ENCODE results near the gene ARID1B.

DNA sequence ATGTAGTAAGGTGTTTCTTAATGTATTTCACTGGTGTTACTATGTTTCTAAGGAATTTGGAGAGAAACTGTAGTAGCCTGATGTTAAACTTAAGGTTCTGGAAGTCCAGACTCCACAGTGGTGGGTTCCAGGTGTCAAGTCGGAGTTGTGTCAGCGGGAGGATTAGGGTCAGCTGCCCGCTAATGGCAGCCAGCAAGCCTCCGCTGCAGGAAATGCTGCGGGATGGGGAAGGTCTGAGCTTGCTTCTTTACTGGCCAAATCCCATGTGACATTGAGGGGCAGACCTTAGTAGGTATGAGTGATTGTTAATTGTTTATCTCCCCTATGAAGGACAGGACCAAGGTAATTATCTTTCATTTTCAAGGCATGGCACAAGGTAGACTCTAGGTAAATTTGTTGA, 3.7 kb upstream of the ARID1B start:
- TF ChIP-seq CTCF (IDR thresholded peaks at IDR 0.05) (no peak), EZH2 (IDR thresholded peaks at IDR 0.05) (peak; percentile 3), EZH2phosphoT487 (IDR thresholded peaks at IDR 0.05) (no peak)

All from neural progenitor cell (in vitro differentiated cells).